ENCODE measurements around the gene CX3CL1.

Gene CX3CL1

GRCh38 chr16:57391300-57391699 is 19.0 kb downstream of the CX3CL1 start:
- no CpG with 5 or more reads among the region's 4 CpGs for WGBS (ENCODE audit: extremely low coverage, insufficient coverage, insufficient read length)
- no peak overlapping the region for H2BK120ac ChIP-seq (ENCODE audit: insufficient read depth, low read length, poor library complexity)
- no peak overlapping the region for H2BK5ac ChIP-seq (ENCODE audit: low read depth, low read length, poor library complexity)
- H3K9ac ChIP-seq (ENCODE audit: low read length), result no peak overlapping the region
- no peak overlapping the region for H3K23ac ChIP-seq (ENCODE audit: low read length)
- H3K4me2 ChIP-seq (ENCODE audit: low read length), result no peak overlapping the region
- no peaks in the 10 kb centered on the region for H3K9me3 ChIP-seq (ENCODE audit: insufficient read depth, low read depth, low read length)
- no peak overlapping the region for H2BK12ac ChIP-seq (ENCODE audit: low read length)
- no peak overlapping the region for H2AFZ ChIP-seq (ENCODE audit: insufficient read depth, low read length, poor library complexity)
- H2AK5ac ChIP-seq (ENCODE audit: low read length), result no peak overlapping the region
- no peak for DNase-seq
- no peak overlapping the region for H3K27ac ChIP-seq (ENCODE audit: low read depth, low read length)
- no peak overlapping the region for H4K12ac ChIP-seq (ENCODE audit: low read depth, low read length)
- no peak overlapping the region for H3K14ac ChIP-seq (ENCODE audit: low read length)
- H3K27me3 ChIP-seq (ENCODE audit: insufficient read depth, low read length), result no peaks in the 10 kb centered on the region
- H3K4ac ChIP-seq (ENCODE audit: low read depth, low read length), result no peak overlapping the region
- H3K79me1 ChIP-seq (ENCODE audit: low read length), result no peaks in the 10 kb centered on the region
- H4K91ac ChIP-seq (ENCODE audit: low read depth, low read length), result no peak overlapping the region
- H3K4me1 ChIP-seq (ENCODE audit: control insufficient read depth in 1 of 2, insufficient read depth in 2 of 2, low read length in 2 of 2), result no peaks in the 10 kb centered on the region
- H3K18ac ChIP-seq (ENCODE audit: low read length), result no peak overlapping the region
- no peak overlapping the region for H4K8ac ChIP-seq (ENCODE audit: low read depth, low read length)
- H3K36me3 ChIP-seq (ENCODE audit: control insufficient read depth in 1 of 2, insufficient read depth in 2 of 2, low read length in 2 of 2), result no peaks in the 10 kb centered on the region
- no peak overlapping the region for H3K4me3 ChIP-seq (ENCODE audit: low read depth, low read length)
- H3K79me2 ChIP-seq (ENCODE audit: control insufficient read depth, insufficient read depth, low read length, poor library complexity), result no peaks in the 10 kb centered on the region

GRCh38 chr16:57391708-57392107 is 19.4 kb downstream of the CX3CL1 start:
- no peak overlapping the region for H3K9ac ChIP-seq (ENCODE audit: low read length)
- H3K79me2 ChIP-seq (ENCODE audit: control insufficient read depth, insufficient read depth, low read length, poor library complexity), result no peaks in the 10 kb centered on the region
- H2AFZ ChIP-seq (ENCODE audit: insufficient read depth, low read length, poor library complexity), result no peak overlapping the region
- H4K12ac ChIP-seq (ENCODE audit: low read depth, low read length), result no peak overlapping the region
- H2BK5ac ChIP-seq (ENCODE audit: low read depth, low read length, poor library complexity), result no peak overlapping the region
- no peak overlapping the region for H2AK5ac ChIP-seq (ENCODE audit: low read length)
- no peaks in the 10 kb centered on the region for H3K79me1 ChIP-seq (ENCODE audit: low read length)
- no peak overlapping the region for H2BK12ac ChIP-seq (ENCODE audit: low read length)
- H3K18ac ChIP-seq (ENCODE audit: low read length), result no peak overlapping the region
- H3K14ac ChIP-seq (ENCODE audit: low read length), result no peak overlapping the region
- no peaks in the 10 kb centered on the region for H3K4me1 ChIP-seq (ENCODE audit: control insufficient read depth in 1 of 2, insufficient read depth in 2 of 2, low read length in 2 of 2)
- no peak overlapping the region for H4K8ac ChIP-seq (ENCODE audit: low read depth, low read length)
- H3K4me2 ChIP-seq (ENCODE audit: low read length), result no peak overlapping the region
- H3K27ac ChIP-seq (ENCODE audit: low read depth, low read length), result no peak overlapping the region
- no peaks in the 10 kb centered on the region for H3K36me3 ChIP-seq (ENCODE audit: control insufficient read depth in 1 of 2, insufficient read depth in 2 of 2, low read length in 2 of 2)
- H3K27me3 ChIP-seq (ENCODE audit: insufficient read depth, low read length), result no peaks in the 10 kb centered on the region
- H3K4ac ChIP-seq (ENCODE audit: low read depth, low read length), result no peak overlapping the region
- no peak overlapping the region for H2BK120ac ChIP-seq (ENCODE audit: insufficient read depth, low read length, poor library complexity)
- no peak overlapping the region for H3K23ac ChIP-seq (ENCODE audit: low read length)
- H4K91ac ChIP-seq (ENCODE audit: low read depth, low read length), result no peak overlapping the region
- DNase-seq, result no peak
- no peak overlapping the region for H3K4me3 ChIP-seq (ENCODE audit: low read depth, low read length)
- no peaks in the 10 kb centered on the region for H3K9me3 ChIP-seq (ENCODE audit: insufficient read depth, low read depth, low read length)
- no CpG with 5 or more reads among the region's 5 CpGs for WGBS (ENCODE audit: extremely low coverage, insufficient coverage, insufficient read length)

GRCh38 chr16:57392694-57393093 is 20.4 kb downstream of the CX3CL1 start:
- Histone ChIP-seq H3K18ac (ENCODE audit: low read length) (no peak overlapping the region), H3K4me1 (ENCODE audit: control insufficient read depth in 1 of 2, insufficient read depth in 2 of 2, low read length in 2 of 2) (no peaks in the 10 kb centered on the region), H3K9ac (ENCODE audit: low read length) (no peak overlapping the region), H3K27ac (ENCODE audit: low read depth, low read length) (no peak overlapping the region), H3K79me1 (ENCODE audit: low read length) (no peaks in the 10 kb centered on the region), H2AK5ac (ENCODE audit: low read length) (no peak overlapping the region), H2AFZ (ENCODE audit: insufficient read depth, low read length, poor library complexity) (no peak overlapping the region), H4K8ac (ENCODE audit: low read depth, low read length) (no peak overlapping the region), H2BK120ac (ENCODE audit: insufficient read depth, low read length, poor library complexity) (no peak overlapping the region), H2BK5ac (ENCODE audit: low read depth, low read length, poor library complexity) (no peak overlapping the region), H3K9me3 (ENCODE audit: insufficient read depth, low read depth, low read length) (no peaks in the 10 kb centered on the region), H3K4ac (ENCODE audit: low read depth, low read length) (no peak overlapping the region), H3K4me2 (ENCODE audit: low read length) (no peak overlapping the region), H3K27me3 (ENCODE audit: insufficient read depth, low read length) (no peaks in the 10 kb centered on the region), H4K12ac (ENCODE audit: low read depth, low read length) (no peak overlapping the region), H3K23ac (ENCODE audit: low read length) (no peak overlapping the region), H4K91ac (ENCODE audit: low read depth, low read length) (no peak overlapping the region), H2BK12ac (ENCODE audit: low read length) (no peak overlapping the region), H3K79me2 (ENCODE audit: control insufficient read depth, insufficient read depth, low read length, poor library complexity) (no peaks in the 10 kb centered on the region), H3K36me3 (ENCODE audit: control insufficient read depth in 1 of 2, insufficient read depth in 2 of 2, low read length in 2 of 2) (no peaks in the 10 kb centered on the region), H3K4me3 (ENCODE audit: low read depth, low read length) (no peak overlapping the region), H3K14ac (ENCODE audit: low read length) (no peak overlapping the region)
- no CpG with 5 or more reads among the region's 1 CpG for WGBS (ENCODE audit: extremely low coverage, insufficient coverage, insufficient read length)
- no peak for DNase-seq

- no peak overlapping the region for H4K12ac ChIP-seq (ENCODE audit: low read depth, low read length)
- DNase-seq, result peak; percentile 30 to 65
- no peak overlapping the region for H4K8ac ChIP-seq (ENCODE audit: low read depth, low read length)
- H3K4ac ChIP-seq (ENCODE audit: low read depth, low read length), result no peak overlapping the region
- no peak overlapping the region for H2AFZ ChIP-seq (ENCODE audit: insufficient read depth, low read length, poor library complexity)
- H2AK5ac ChIP-seq (ENCODE audit: low read length), result no peak overlapping the region
- H3K27ac ChIP-seq (ENCODE audit: low read depth, low read length), result no peak overlapping the region
- no peaks in the 10 kb centered on the region for H3K4me1 ChIP-seq (ENCODE audit: control insufficient read depth in 1 of 2, insufficient read depth in 2 of 2, low read length in 2 of 2)
- no peak overlapping the region for H4K91ac ChIP-seq (ENCODE audit: low read depth, low read length)
- H2BK5ac ChIP-seq (ENCODE audit: low read depth, low read length, poor library complexity), result no peak overlapping the region
- H3K9ac ChIP-seq (ENCODE audit: low read length), result no peak overlapping the region
- H3K36me3 ChIP-seq (ENCODE audit: control insufficient read depth in 1 of 2, insufficient read depth in 2 of 2, low read length in 2 of 2), result no peaks in the 10 kb centered on the region
- H3K9me3 ChIP-seq (ENCODE audit: insufficient read depth, low read depth, low read length), result no peaks in the 10 kb centered on the region
- H3K4me2 ChIP-seq (ENCODE audit: low read length), result no peak overlapping the region
- H2BK120ac ChIP-seq (ENCODE audit: insufficient read depth, low read length, poor library complexity), result no peak overlapping the region
- no peak overlapping the region for H3K18ac ChIP-seq (ENCODE audit: low read length)
- no peak overlapping the region for H2BK12ac ChIP-seq (ENCODE audit: low read length)
- H3K79me1 ChIP-seq (ENCODE audit: low read length), result no peaks in the 10 kb centered on the region
- H3K79me2 ChIP-seq (ENCODE audit: control insufficient read depth, insufficient read depth, low read length, poor library complexity), result no peaks in the 10 kb centered on the region
- H3K14ac ChIP-seq (ENCODE audit: low read length), result no peak overlapping the region
- no peak overlapping the region for H3K23ac ChIP-seq (ENCODE audit: low read length)
- peak overlapping the region; percentile 23 for H3K4me3 ChIP-seq (ENCODE audit: low read depth, low read length)
- H3K27me3 ChIP-seq (ENCODE audit: insufficient read depth, low read length), result no peaks in the 10 kb centered on the region
- no CpG with 5 or more reads among the region's 7 CpGs for WGBS (ENCODE audit: extremely low coverage, insufficient coverage, insufficient read length)
Observed at GRCh38 chr16:57394444-57394843, 22.2 kb downstream of the CX3CL1 start.
